GM18861 (cell line): ENCODE measurements around the gene DYSF.

Experiments used
- ATAC-seq: cut with Tn5 transposase; IDR thresholded peaks from one replicate; pipeline ENCODE4 v1.9.1; 2021; ENCODE audit not compliant: unreplicated experiment

Gene DYSF

GRCh38 chr2:71548646-71549425 lies 95.5 kb downstream of the DYSF start:
- ATAC-seq: no peak

GRCh38 chr2:71550801-71551630 lies 97.7 kb downstream of the DYSF start:
- no peak for ATAC-seq

DNA sequence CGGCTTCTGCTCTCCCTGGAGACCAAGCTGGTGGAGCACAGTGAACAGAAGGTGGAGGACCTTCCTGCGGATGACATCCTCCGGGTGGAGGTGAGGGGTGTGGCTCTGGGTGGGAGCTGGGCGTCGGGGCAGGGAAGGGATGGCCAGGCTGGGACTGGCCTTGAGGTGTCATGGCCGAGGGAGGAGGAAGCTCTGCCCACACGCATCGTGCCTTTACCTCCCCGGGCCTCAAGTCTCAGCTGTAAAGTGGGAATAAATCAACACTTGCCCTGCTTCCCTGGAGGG lies 98.2 kb downstream of the DYSF start:
- no peak for ATAC-seq

- ATAC-seq: no peak
Measured at GRCh38 chr2:71552356-71552755, 99.0 kb downstream of the DYSF start.

- ATAC-seq: no peak
Measured at GRCh38 chr2:71552861-71553301, 99.5 kb downstream of the DYSF start.

- no peak for ATAC-seq
Measured at GRCh38 chr2:71554028-71554705, 100.8 kb downstream of the DYSF start.

- no peak for ATAC-seq
Measured at GRCh38 chr2:71554706-71555056, 101.3 kb downstream of the DYSF start.

GRCh38 chr2:71555798-71556454 lies 102.6 kb downstream of the DYSF start:
- no peak for ATAC-seq

DNA sequence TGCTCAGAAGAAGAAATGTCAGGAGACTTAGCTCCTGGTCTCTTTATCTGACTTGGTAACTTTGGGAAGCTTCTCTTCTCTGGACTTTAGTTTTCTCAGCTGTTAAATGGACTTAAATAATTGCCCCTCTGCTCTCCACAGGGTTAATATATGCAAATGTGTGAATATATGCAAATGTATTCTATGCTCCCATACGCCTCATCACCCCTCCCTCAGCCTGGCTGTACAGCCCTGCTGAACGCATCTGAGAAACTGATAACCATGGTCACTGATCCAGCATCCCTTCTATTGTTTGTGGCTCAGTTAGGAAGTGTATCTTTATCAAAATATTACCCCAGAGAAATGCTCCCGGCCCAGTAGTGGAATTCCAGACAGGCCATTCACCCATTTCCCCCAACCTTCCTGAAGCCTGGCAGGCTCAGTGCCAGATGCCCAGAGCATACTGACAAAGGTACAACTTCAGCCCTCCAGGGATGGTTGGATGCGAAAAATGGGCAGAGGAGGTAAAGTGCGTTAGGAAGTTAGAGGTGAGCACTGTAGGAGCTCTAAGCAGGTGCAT lies 103.4 kb downstream of the DYSF start:
- no peak for ATAC-seq

DNA sequence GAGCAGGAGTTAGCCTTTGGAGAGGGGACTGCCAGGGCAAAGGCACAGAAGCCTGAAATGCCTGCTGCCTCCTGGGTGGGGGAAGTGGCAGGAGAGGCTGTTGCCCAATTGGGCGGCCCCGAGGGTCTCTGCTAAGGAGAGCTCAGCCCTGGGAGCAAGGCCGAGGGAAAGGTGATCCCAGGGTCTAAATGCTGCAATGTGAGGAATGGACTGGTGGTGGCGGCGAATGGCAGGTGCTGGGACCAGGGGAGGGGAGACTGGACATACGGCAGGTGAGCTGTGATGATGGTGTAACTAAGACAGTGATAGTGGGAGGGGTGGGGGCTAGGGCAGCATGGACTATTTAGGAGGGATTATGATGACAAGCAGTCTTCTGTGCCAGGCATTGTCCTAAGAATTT lies 104.0 kb downstream of the DYSF start:
- no peak for ATAC-seq

- no peak for ATAC-seq
Measured at GRCh38 chr2:71558300-71559051, 105.1 kb downstream of the DYSF start.

DNA sequence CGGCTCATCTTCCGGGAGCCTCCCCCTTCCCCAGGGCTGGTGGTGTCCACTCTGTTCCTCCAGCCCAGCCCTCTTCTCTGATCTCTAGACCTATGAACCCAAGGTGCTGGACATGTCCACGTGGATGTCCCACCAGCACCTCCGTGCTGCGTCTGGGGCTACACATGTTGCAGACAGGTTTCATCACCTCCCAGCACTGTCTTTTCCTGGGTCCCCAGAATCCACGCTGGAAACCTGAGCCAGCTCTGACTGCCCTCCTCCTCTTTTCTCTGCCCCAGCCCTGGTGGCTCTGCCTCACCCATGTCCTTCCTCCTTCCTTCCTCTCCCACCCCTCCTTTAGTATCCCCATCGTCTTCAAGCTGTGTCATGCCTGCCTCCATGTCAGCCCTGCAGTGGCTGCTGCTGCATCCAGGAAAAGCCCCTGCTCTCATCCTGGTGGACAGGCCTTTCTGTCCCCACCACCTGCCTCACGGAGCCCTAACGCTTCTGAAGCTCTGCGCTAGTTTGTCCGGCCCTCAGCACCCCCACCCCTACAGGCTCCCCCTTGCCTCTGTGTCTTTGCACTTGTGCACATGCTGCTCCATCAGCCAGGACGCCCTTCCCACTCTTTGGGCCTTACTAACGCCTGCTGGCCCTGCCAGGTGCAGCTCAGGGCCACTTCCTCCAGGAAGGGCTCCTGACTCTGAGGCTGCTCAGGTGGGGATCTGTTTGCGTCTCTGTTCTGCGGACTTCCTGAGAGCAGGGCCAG lies 105.9 kb downstream of the DYSF start:
- no peak for ATAC-seq

- ATAC-seq: no peak
Measured at GRCh38 chr2:71559828-71560637, 106.7 kb downstream of the DYSF start.

DNA sequence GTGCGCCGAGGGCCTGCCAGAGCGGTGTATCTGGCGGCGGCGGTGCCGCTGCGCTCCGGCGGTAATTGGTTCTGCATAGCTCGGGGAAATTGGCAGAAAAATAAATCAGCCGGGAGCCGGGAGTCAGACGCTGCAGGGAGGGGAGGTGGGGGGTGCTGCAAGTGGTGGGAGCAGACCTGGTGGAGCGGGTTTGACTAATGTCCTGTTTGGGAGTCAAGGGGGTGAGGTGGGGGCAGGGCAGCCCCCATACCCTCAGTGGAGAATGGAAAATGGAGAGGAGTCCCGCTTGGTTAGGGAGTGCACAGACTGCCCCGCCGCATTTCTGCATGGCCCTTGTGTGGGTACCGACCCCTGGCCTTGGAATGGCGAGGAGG lies 107.3 kb downstream of the DYSF start:
- ATAC-seq: no peak

GRCh38 chr2:71561441-71562267 lies 108.3 kb downstream of the DYSF start:
- ATAC-seq: no peak

DNA sequence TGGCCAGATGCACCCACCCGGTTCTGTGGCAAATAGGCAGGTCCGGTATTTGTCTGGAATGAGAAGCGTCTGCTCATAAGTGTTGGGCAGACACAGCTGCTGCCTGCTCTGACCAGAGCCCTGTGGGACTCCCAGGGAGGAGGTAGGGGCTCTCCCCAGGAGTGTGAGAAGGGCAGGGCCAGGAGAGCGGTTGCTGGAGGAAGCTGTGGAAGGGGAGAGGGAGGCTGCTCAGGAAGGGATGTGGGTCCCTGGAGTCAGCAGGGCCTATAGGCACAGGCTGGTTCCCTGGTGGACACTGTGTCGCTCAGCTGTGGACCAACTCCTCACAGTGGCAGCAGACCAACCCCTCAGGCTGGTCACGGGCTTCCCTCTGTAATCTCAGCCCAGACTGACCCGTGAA lies 109.2 kb downstream of the DYSF start:
- ATAC-seq: no peak

- ATAC-seq: no peak
Measured at GRCh38 chr2:71563872-71564271, 110.5 kb downstream of the DYSF start.

GRCh38 chr2:71564361-71564760 lies 111.0 kb downstream of the DYSF start:
- no peak for ATAC-seq
